GM20000 (cell line): ENCODE measurements around the gene CDC42BPA.

ENCODE experiments used
- DNase-seq: peaks from one replicate; pipeline ENCODE4 v3.0.0; 2012; ENCODE audit warnings: low spot score
- TF ChIP-seq, protein P1 (sequence below): IDR thresholded peaks from 2 replicates; pipeline ENCODE4 v1.5.1; 2012; ENCODE audit warnings: mild to moderate bottlenecking, control low read depth; ENCODE audit errors: extremely low read depth, missing control alignments

The CDC42BPA gene

GRCh38 chr1:227169343-227169742 is 148.9 kb downstream of the CDC42BPA start:
- TF ChIP-seq, protein P1, sequence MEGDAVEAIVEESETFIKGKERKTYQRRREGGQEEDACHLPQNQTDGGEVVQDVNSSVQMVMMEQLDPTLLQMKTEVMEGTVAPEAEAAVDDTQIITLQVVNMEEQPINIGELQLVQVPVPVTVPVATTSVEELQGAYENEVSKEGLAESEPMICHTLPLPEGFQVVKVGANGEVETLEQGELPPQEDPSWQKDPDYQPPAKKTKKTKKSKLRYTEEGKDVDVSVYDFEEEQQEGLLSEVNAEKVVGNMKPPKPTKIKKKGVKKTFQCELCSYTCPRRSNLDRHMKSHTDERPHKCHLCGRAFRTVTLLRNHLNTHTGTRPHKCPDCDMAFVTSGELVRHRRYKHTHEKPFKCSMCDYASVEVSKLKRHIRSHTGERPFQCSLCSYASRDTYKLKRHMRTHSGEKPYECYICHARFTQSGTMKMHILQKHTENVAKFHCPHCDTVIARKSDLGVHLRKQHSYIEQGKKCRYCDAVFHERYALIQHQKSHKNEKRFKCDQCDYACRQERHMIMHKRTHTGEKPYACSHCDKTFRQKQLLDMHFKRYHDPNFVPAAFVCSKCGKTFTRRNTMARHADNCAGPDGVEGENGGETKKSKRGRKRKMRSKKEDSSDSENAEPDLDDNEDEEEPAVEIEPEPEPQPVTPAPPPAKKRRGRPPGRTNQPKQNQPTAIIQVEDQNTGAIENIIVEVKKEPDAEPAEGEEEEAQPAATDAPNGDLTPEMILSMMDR = no peak
- no peak for DNase-seq

- TF ChIP-seq, protein P1 = no peak
- DNase-seq = no peak
Observed at GRCh38 chr1:227167276-227168101, 150.8 kb downstream of the CDC42BPA start.

DNA sequence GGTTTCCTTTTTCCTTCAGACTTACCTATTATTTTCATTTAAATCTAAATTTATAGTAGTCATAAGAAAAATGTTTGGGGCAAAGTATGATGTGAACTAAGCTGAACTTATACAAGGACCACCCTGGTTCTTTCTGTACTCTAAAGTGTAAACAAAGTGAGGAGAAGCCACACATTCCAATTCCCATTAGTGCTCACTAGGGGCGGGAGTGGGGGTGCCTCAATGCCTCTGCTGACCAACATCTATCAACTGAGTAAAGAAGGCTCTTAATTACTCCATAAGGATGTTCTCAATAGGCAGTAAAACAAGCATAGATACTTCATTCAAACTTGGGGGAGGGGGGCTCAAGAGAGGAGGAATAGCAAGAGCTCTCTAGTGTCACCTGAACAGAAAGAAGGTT is 151.7 kb downstream of the CDC42BPA start:
- no peak for DNase-seq
- TF ChIP-seq, protein P1 = no peak

GRCh38 chr1:227161470-227161869 is 156.8 kb downstream of the CDC42BPA start:
- no peak for DNase-seq
- TF ChIP-seq, protein P1 = no peak

DNA sequence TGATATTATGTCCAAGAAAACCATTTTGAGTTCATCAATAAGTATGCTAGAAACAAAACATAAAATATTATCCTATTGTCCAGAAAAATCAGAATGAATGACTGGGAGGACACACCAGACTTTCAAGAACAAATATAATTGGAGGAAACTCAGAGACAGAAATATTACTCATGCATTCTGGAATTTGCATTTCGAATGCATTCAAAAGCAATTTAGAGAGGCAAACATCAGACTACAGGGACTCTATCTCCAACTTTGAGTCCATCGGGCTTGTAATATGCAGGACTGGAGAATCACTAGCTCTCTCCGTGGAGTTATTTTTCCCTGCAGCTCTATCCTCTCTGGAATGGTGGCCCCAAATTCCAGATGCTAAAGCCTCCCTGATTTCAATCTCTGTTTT is 161.8 kb downstream of the CDC42BPA start:
- DNase-seq = no peak

DNA sequence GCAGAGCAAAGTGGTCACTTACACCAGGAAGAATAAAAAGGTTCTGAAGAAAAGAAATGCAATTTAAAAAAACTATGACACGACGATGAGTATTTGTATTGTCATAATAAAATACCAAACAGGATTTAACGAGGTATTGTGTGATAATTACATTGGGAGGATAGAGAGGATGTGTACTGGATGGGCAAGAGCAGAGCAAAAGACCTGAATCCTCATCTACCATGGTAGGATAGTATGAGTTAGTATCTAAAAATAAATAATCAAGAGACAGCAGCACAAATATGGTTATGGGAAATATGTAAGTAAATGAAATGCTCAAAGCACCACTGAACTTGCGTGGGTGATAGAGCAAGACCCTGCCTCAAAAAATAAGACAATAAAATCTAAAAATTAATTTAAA is 162.6 kb downstream of the CDC42BPA start:
- TF ChIP-seq, protein P1 = no peak
- DNase-seq = no peak

More for the DNA sequence above, 161.8 kb downstream of the CDC42BPA start:
- TF ChIP-seq, protein P1 = no peak

DNA sequence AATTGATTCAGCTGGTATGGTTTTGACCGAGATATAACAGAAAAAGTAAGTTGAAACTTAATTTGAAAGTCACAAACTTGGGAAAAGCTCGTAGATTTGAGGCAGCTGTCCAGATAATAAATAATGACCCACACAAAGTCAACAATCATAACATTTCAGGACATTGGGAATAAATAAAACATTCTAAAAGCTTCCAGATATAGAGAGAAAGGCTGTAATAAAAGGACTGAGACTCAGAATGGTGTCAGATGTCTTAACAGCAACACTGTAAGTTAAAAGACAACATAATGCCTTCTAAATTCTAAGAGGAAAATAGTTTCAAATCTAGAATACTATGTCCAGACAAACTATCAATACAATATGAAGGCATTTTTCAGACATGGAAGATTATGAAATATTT is 163.3 kb downstream of the CDC42BPA start:
- no peak for DNase-seq
- TF ChIP-seq, protein P1 = no peak
